Kidney capillary endothelial cell (primary cell): ENCODE results near the gene ZNF462.
A peak's percentile ranks its signal among the peaks of the same experiment; 100 is the strongest.

Experiments
- DNase-seq: peaks from one replicate; pipeline ENCODE4 v3.0.0-alpha.2; 2018; ENCODE audit warnings: low spot score

Gene ZNF462

DNA sequence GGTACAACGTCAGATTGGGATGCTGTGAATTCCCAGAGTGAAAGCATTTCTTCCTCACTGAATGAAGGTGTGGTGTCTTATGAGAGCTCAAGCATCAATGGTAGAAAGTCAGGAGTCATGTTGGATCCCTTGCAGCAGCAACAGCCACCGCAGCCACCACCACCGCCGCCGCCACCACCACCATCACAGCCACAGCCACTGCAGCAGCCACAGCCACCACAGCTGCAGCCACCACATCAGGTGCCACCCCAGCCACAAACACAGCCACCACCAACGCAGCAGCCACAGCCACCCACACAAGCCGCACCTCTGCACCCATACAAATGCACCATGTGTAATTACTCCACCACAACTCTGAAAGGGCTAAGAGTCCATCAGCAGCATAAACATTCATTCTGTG, 62.4 kb downstream of the ZNF462 start:
- no peak for DNase-seq

DNA sequence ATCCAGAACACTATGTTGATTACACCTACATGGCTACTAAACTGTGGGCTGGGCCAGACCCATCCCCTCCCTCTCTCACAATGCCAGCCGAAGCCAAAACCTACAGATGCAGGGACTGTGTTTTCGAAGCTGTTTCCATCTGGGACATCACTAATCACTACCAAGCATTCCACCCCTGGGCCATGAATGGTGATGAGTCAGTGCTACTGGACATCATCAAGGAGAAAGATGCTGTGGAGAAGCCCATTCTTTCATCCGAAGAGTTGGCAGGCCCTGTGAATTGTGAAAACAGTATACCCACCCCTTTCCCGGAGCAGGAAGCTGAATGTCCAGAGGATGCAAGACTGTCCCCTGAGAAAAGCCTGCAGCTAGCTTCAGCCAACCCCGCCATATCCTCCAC, 65.0 kb downstream of the ZNF462 start:
- no peak for DNase-seq

GRCh38 chr9:106928350-106928749, 65.4 kb downstream of the ZNF462 start:
- no peak for DNase-seq

DNA sequence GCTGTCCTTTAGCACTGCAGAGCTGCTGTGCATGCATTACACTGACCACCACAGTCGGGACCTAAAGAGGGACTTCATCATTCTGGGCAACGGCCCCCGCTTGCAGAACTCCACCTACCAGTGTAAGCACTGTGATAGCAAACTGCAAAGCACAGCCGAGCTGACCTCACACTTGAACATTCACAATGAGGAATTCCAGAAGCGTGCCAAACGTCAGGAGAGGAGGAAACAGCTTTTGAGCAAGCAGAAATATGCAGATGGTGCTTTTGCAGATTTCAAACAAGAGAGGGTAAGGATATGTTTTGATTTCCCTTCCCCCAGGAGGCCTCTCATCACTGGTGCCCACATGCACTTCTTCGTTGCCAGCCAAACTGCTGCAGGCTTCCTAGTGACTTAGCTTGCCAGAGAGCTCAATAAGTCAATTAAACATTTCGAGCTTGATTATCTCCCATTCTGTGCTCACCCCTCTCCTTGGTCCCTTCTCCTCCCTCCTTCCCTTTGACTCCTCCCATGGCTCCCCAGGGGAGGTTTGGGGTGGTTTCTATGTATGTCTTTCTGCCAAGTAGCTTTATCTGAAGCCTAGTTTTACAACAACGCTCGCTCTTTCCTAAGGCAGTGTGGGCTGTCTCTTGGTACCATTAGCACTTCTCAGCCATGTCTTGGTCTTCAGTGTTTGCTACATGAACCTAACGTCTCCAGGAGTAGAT, 66.7 kb downstream of the ZNF462 start:
- no peak for DNase-seq

DNA sequence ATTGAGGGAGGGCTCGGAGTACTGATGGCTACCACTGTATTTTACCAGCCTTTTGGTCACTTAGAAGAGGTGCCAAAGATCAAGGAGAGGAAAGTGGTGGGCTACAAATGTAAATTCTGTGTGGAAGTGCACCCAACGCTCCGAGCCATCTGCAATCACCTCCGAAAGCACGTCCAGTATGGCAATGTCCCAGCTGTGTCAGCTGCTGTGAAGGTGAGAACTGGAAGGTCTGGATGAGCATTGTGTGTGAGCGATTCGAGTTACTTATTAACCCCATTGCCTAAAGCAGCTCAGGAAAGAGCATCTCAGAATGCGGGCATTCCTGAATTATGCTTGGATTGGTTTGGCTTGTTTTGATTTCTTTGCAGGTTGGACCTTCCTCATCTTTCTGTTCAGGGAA, 67.5 kb downstream of the ZNF462 start:
- no peak for DNase-seq

DNA sequence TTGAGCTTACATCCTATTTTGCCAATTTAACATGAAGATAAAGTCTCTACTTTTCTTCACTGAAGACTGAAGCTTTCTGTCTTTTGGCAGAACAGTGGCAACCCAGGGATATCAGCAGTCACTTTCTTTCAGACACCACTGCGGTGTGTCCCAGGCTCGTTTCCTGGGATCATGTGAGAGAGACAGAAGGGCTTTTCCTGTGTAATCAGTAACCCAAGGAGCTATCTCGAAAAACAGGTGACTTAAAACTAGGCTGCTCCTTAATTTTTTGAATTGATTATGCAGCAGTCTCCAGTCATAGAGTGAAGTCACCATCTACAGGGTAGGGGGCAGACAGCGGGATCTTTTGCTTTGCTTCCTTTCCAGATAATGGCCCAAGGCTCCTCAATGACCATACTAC, 68.5 kb downstream of the ZNF462 start:
- DNase-seq = no peak

GRCh38 chr9:106932178-106932577, 69.2 kb downstream of the ZNF462 start:
- DNase-seq = no peak

DNA sequence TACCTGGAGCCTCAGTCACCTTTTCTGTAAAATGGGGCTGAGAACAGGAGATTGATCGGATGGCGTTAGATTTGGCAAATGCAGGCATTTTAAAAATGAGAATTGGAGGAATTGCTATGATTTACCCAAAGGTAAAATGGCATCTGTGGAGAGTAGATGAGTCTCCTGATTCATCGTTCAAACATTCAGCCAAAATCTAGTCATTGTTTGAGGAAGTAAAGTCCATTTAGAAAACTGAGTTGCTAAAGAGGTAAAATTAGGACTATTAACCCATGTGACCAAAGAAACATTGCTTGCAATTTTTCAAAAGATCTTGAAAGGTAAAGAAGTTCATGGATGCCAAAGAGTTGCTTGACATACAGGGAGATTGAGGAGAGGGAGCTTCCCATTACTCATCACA, 69.7 kb downstream of the ZNF462 start:
- DNase-seq = no peak

GRCh38 chr9:106933470-106933869, 70.5 kb downstream of the ZNF462 start:
- DNase-seq = no peak

DNA sequence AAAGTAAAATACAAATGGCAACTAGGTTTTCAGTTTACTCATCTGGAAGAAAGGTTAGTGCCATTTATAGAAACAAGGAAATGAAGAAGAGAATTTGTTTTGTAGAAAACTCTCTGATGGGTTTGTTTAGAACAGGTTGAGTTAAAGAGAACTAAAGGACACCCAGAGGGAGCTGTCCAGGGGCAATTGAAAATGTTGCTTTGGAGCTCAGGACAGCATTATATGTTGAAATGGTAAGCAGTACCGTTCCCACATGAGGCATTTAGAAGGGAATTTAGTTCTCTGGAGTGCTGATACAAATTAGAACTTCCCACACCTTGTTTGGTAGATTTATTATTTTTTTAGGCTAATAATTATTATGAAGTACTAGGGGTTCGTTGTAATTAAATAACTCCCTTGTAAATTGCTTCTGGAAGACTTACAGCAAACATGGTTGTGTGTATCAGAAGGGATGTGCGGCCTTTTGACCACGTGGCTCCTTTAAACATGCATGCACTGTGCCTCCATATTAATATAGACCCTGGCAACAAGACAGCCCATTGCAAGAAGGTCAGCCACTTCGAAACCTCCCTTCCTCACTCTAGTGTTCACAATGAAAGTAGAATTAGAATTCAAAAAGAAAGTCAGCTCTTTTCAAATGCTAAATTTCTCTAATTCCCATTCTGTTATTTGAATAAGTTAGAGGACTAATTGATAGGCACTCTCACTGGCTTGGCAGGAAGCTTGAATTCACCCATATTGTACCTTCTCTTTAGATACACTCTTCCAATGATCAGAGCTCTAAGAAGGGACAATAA, 71.7 kb downstream of the ZNF462 start:
- DNase-seq = no peak

- DNase-seq = no peak
These were observed 73.7 kb downstream of the ZNF462 start for GRCh38 chr9:106936680-106937079.

GRCh38 chr9:106941916-106942315, 79.0 kb downstream of the ZNF462 start:
- no peak for DNase-seq

GRCh38 chr9:106945727-106946660, 83.0 kb downstream of the ZNF462 start:
- no peak for DNase-seq

DNA sequence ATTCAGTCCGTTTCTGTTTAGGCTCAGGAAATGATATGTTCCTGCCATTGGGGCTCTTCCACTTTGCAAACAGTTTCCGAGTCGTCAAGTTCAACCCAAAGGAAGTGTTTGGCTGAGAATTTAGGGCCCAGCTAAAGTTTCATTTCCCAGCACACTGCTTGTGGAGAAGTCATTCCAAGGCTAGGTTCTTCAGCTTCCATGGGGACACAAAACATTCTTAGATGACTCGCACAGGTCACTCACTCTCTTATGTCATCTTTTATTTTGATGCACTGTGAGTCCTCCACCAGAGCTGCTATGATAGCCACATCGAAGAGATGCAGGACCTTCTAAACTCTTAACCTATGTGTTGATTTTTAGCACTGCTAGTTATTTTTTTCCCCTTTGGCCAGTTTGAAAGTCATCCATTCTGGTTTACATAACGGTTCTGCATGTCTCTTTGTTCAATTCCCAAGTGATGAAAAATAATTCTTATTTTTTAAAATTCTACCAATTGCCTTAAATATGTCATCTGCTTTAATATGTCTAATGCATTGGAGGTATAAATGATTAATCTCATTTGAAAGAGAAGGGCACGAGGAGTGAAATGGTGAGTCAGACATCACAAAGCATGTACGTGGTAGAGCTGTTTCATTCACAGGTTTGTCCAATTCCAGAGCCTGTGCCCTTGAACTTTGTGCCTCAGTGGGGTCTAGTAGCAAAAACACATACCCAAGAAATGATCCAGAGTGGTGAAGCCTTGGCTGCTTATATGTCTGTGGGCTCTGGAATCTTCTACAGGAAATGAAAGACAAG, 84.3 kb downstream of the ZNF462 start:
- peak; percentile 59 for DNase-seq

GRCh38 chr9:106953174-106953573, 90.2 kb downstream of the ZNF462 start:
- peak; percentile 38 for DNase-seq

DNA sequence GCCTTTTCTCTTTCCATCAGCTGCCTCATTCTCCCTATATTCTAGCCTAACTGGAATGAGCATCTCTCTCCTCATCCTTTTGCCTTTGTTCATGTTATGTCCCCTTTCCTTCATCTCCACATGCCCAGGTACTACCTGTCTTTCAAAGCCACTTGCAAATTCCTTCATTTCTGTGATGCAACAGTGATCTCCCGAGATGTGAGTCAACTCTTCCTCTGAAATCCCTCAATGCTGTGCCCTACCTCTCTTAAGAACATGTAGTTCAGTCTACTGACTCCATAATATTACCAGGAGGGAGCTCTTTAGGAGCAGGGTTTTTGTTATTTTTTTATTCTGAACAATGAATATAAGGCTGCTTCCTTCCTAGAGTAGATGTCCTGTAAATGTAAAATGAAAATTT, 91.6 kb downstream of the ZNF462 start:
- DNase-seq = no peak

DNA sequence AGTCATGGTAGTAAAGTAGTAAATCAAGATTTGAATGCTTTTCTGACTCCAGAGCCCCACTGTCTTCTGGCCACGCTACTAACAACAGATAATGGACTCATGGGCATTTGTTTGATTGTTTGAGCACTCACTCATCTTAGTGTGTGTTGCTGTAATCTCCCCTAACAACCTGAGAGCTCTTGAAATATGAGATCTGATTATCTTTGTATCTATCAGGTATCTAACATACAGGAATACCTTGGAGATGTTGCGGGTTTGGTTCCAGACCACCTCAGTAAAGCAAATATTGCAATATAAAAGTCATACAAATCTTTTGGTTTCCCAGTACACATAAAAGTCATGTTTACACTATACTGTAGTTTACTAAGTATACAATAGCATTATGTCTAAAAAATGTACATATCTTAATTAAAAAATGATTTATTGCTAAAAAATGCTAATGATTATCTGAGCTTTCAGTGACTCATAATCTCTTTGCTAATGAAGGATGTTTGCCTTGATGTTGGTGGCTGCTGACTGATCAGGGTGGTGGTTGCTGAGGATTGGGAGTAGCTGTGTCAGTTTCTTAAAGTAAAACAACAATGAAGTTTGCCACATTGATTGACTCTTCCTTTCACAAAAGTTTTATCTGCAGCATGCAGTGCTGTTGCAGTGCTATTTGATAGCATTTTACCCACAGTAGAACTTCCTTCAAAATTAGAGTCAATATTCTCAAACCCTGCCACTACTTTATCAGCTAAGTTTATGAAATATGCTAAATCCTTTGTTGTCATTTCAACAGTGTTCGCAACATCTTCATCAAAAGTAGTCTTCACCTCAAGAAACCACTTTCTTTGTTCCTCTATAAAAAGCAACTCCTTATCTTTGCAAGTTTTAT, 92.2 kb downstream of the ZNF462 start:
- DNase-seq = no peak

- DNase-seq = no peak
These were observed 94.0 kb downstream of the ZNF462 start for GRCh38 chr9:106956971-106957370.

DNA sequence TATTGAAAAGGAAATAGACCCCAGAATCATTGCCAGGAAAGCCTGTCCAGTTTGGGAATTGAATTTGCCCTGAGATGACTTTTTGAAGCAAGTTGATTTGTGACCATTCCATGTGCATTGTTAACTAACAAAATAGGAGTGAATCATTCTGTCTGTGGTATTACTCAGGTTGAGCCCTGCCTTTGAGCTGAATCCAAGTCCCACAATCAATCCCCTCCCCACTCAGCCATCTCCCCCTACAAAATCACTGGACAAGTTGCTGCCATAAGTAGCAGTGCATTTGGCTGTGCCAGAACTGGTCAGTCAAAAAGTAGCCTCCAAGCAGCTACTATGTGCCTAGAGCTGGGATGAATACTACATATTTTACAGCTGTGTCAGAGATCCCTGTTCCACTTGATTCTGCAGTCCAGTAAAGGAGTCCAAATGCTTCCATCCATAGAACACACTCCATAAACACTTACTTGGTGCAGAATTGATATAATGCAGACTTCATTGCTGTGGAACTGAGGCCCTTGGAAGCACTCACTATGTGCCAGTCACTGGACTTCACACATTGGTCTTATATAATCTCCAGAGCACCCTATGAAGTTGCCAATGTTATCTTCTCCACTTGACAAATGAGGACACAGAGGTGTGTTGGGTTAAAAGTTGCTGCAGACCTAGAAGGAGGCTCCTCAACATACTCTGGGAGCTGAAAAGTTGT, 96.1 kb downstream of the ZNF462 start:
- peak; percentile 59 for DNase-seq

DNA sequence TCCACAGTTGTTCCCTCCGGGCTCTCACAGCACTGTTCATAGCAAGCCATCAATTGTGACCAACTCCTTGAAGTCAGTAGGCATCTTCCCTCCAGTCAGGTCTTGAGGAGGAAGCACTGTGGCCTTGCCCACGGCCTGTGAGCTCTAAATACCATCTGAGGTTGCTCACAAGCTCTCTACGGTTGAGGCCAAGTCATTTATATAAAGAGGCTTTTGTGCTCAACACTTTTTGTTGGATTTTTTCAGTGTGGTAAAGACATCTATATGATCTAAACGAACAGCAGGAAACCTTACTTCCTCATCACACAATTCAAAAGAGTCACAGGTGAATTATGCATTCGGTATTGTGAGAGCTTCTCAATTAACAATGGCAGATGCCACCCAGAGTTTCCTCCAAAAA, 97.3 kb downstream of the ZNF462 start:
- no peak for DNase-seq
